ENCODE measurements around the gene RYR3.

RYR3 gene

GRCh38 chr15:33449810-33450209, 139.0 kb downstream of the RYR3 start:
- DNase-seq (ENCODE audit: low spot score), result no peak

GRCh38 chr15:33451385-33451784, 140.6 kb downstream of the RYR3 start:
- DNase-seq (ENCODE audit: low spot score), result no peak

GRCh38 chr15:33453761-33454160, 143.0 kb downstream of the RYR3 start:
- DNase-seq (ENCODE audit: low spot score), result no peak

- no peak for DNase-seq (ENCODE audit: low spot score)
Measured at GRCh38 chr15:33454346-33454745, 143.6 kb downstream of the RYR3 start.

GRCh38 chr15:33454996-33455395, 144.2 kb downstream of the RYR3 start:
- no peak for DNase-seq (ENCODE audit: low spot score)

GRCh38 chr15:33458421-33458820, 147.7 kb downstream of the RYR3 start:
- no peak for DNase-seq (ENCODE audit: low spot score)

- no peak for DNase-seq (ENCODE audit: low spot score)
Measured at GRCh38 chr15:33460166-33460805, 149.5 kb downstream of the RYR3 start.

GRCh38 chr15:33461671-33462070, 150.9 kb downstream of the RYR3 start:
- no peak for DNase-seq (ENCODE audit: low spot score)

- DNase-seq (ENCODE audit: low spot score), result no peak
Measured at GRCh38 chr15:33467146-33467815, 156.5 kb downstream of the RYR3 start.

GRCh38 chr15:33467816-33468163, 157.0 kb downstream of the RYR3 start:
- no peak for DNase-seq (ENCODE audit: low spot score)

- DNase-seq (ENCODE audit: low spot score), result no peak
Measured at GRCh38 chr15:33468740-33469139, 158.0 kb downstream of the RYR3 start.

GRCh38 chr15:33473005-33473404, 162.2 kb downstream of the RYR3 start:
- no peak for DNase-seq (ENCODE audit: low spot score)

GRCh38 chr15:33473714-33474113, 162.9 kb downstream of the RYR3 start:
- DNase-seq (ENCODE audit: low spot score), result no peak

GRCh38 chr15:33476076-33476475, 165.3 kb downstream of the RYR3 start:
- no peak for DNase-seq (ENCODE audit: low spot score)

- DNase-seq (ENCODE audit: low spot score), result no peak
Measured at GRCh38 chr15:33476908-33477307, 166.1 kb downstream of the RYR3 start.

GRCh38 chr15:33489335-33489734, 178.6 kb downstream of the RYR3 start:
- no peak for DNase-seq (ENCODE audit: low spot score)

- DNase-seq (ENCODE audit: low spot score), result no peak
Measured at GRCh38 chr15:33490703-33491102, 179.9 kb downstream of the RYR3 start.

- no peak for DNase-seq (ENCODE audit: low spot score)
Measured at GRCh38 chr15:33492434-33493052, 181.8 kb downstream of the RYR3 start.

GRCh38 chr15:33494306-33494705, 183.5 kb downstream of the RYR3 start:
- DNase-seq (ENCODE audit: low spot score), result no peak

GRCh38 chr15:33500432-33501195, 189.8 kb downstream of the RYR3 start:
- no peak for DNase-seq (ENCODE audit: low spot score)

- no peak for DNase-seq (ENCODE audit: low spot score)
Measured at GRCh38 chr15:33503681-33504080, 192.9 kb downstream of the RYR3 start.

- no peak for DNase-seq (ENCODE audit: low spot score)
Measured at GRCh38 chr15:33506781-33507296, 196.1 kb downstream of the RYR3 start.

- DNase-seq (ENCODE audit: low spot score), result no peak
Measured at GRCh38 chr15:33508703-33509102, 197.9 kb downstream of the RYR3 start.
